IMR-90 (cell line): ENCODE measurements around the gene ADAM33. TPM values are rescaled to one million over a fixed set of nuclear protein-coding genes. Genes with fewer than 3 reads are reported as not detected.

Experiments used
- ATAC-seq: fragments of 200-7000 bp; cut with Tn5 transposase; 2 replicates; pipeline ENCODE4 v1.9.1; 2020; ENCODE audit warnings: low read depth, mild to moderate bottlenecking, moderate library complexity
- BruUV-seq: library from RNA; stranded (reverse); fragments of 400-500 nt; replicated peaks from 2 replicates; lab custom pipeline; 2021; lab: Mats Ljungman, UMichigan
- CTCF ChIA-PET: fragments of 300-600 bp; formaldehyde crosslinking; extraction: SDS; loops from one replicate; lab custom pipeline; 2021; ENCODE audit warnings: antibody characterized with exemption; lab: Yijun Ruan, JAX
- POLR2A ChIA-PET: fragments of 300-600 bp; sonication (Branson Sonifier 250); formaldehyde crosslinking; loops from one replicate; lab custom pipeline; 2022; ENCODE audit warnings: antibody characterized with exemption; ENCODE audit not compliant: unreplicated experiment; lab: Charles Lee
- DNase-seq: peaks from one replicate; pipeline ENCODE4 v3.0.0; 2013
- H2AFZ ChIP-seq: replicated peaks from 2 replicates; pipeline ENCODE3; 2013; ENCODE audit warnings: low read length, mild to moderate bottlenecking; ENCODE audit not compliant: poor library complexity
- H2AK5ac ChIP-seq: 2 replicates; pipeline ENCODE4 v1.6.1; 2013; ENCODE audit warnings: low read depth, low read length, inconsistent platforms
- H2AK9ac ChIP-seq: replicated peaks from 2 replicates; pipeline ENCODE3; 2013; ENCODE audit warnings: mild to moderate bottlenecking, low read depth, low read length, moderate library complexity; ENCODE audit not compliant: poor library complexity
- H2BK120ac ChIP-seq: 2 replicates; pipeline ENCODE4 v1.6.1; 2013; ENCODE audit warnings: low read depth, low read length, inconsistent platforms
- H2BK15ac ChIP-seq: 3 replicates; pipeline ENCODE4 v1.6.1; 2013; ENCODE audit warnings: low read depth, low read length, inconsistent platforms
- H2BK20ac ChIP-seq: 2 replicates; pipeline ENCODE4 v1.6.1; 2013; ENCODE audit warnings: low read depth, mild to moderate bottlenecking, inconsistent platforms, low read length, moderate library complexity
- H2BK5ac ChIP-seq: 2 replicates; pipeline ENCODE4 v1.6.1; 2013; ENCODE audit warnings: mild to moderate bottlenecking, low read depth, low read length, inconsistent platforms; ENCODE audit not compliant: poor library complexity, severe bottlenecking
- H3K14ac ChIP-seq: replicated peaks from 2 replicates; pipeline ENCODE4 v1.6.1; 2013; ENCODE audit warnings: low read depth, low read length, inconsistent platforms
- H3K18ac ChIP-seq: 2 replicates; pipeline ENCODE4 v1.6.1; 2013; ENCODE audit warnings: low read depth, low read length, control low read depth
- H3K23ac ChIP-seq: 2 replicates; pipeline ENCODE4 v1.6.1; 2013; ENCODE audit warnings: low read depth, low read length, inconsistent platforms
- H3K27ac ChIP-seq: 2 replicates; pipeline ENCODE4 v1.5.1; 2013; ENCODE audit warnings: mild to moderate bottlenecking, control low read depth, low read length; ENCODE audit not compliant: insufficient read depth
- H3K27me3 ChIP-seq: 2 replicates; pipeline ENCODE4 v1.6.1; 2013; ENCODE audit warnings: low read length; ENCODE audit not compliant: control insufficient read depth, insufficient read depth
- H3K36me3 ChIP-seq: 2 replicates; pipeline ENCODE4 v1.6.1; 2013; ENCODE audit warnings: low read length, mixed read lengths; ENCODE audit not compliant: control insufficient read depth, insufficient read depth
- H3K4ac ChIP-seq: 2 replicates; pipeline ENCODE4 v1.6.1; 2013; ENCODE audit warnings: low read depth, low read length, inconsistent platforms
- H3K4me1 ChIP-seq: 2 replicates; pipeline ENCODE4 v1.6.1; 2013; ENCODE audit warnings: low read length, mixed read lengths; ENCODE audit not compliant: control insufficient read depth, insufficient read depth
- H3K4me2 ChIP-seq: 2 replicates; pipeline ENCODE4 v1.6.1; 2013; ENCODE audit warnings: low read depth, mild to moderate bottlenecking, control low read depth, low read length, moderate library complexity
- H3K4me3 ChIP-seq: 2 replicates; pipeline ENCODE4 v1.5.1; 2013; ENCODE audit warnings: low read depth, mild to moderate bottlenecking, control low read depth, low read length, moderate library complexity; ENCODE audit not compliant: insufficient read depth
- H3K56ac ChIP-seq: 2 replicates; pipeline ENCODE4 v1.6.1; 2013; ENCODE audit warnings: low read length, inconsistent platforms; ENCODE audit not compliant: insufficient read depth; ENCODE audit errors: extremely low read depth
- H3K79me1 ChIP-seq, 2 experiments: 2 replicates each; pipeline ENCODE4 v1.6.1; 2013; ENCODE audit warnings: low read length in 2 of 2, inconsistent platforms in 1 of 2, low read depth in 1 of 2
- H3K9ac ChIP-seq: 2 replicates; pipeline ENCODE4 v1.6.1; 2013; ENCODE audit warnings: low read depth, low read length, control low read depth
- H3K9me1 ChIP-seq: 2 replicates; pipeline ENCODE4 v1.6.1; 2013; ENCODE audit warnings: low read length, inconsistent platforms; ENCODE audit not compliant: insufficient read depth
- H3K9me3 ChIP-seq: 2 replicates; pipeline ENCODE4 v1.6.1; 2013; ENCODE audit warnings: low read length; ENCODE audit not compliant: control insufficient read depth, insufficient read depth
- H4K20me1 ChIP-seq: 2 replicates; pipeline ENCODE4 v1.6.1; 2013; ENCODE audit warnings: low read length, inconsistent platforms; ENCODE audit not compliant: insufficient read depth
- H4K5ac ChIP-seq: 2 replicates; pipeline ENCODE4 v1.6.1; 2013; ENCODE audit warnings: mild to moderate bottlenecking, low read depth, low read length, control low read depth
- H4K8ac ChIP-seq, 2 experiments: 2 replicates each; pipeline ENCODE4 v1.6.1; 2013; ENCODE audit warnings: low read depth in 2 of 2, low read length in 2 of 2, control low read depth in 1 of 2, inconsistent platforms in 1 of 2
- H4K91ac ChIP-seq: 2 replicates; pipeline ENCODE4 v1.6.1; 2013; ENCODE audit warnings: low read depth, low read length, inconsistent platforms; ENCODE audit not compliant: insufficient read depth
- BHLHE40 ChIP-seq: fragments of 150-350 bp; IDR thresholded peaks from 2 replicates; pipeline ENCODE4 v1.6.1; 2016; ENCODE audit warnings: mild to moderate bottlenecking, low read depth, low read length
- CEBPB ChIP-seq: IDR thresholded peaks from 2 replicates; pipeline ENCODE4 v1.6.1; 2012; ENCODE audit warnings: low read depth, low read length, improper control_type of control experiment
- CHD1 ChIP-seq: IDR thresholded peaks from 2 replicates; pipeline ENCODE4 v1.6.1; 2012; ENCODE audit warnings: low read depth, low read length, improper control_type of control experiment
- CTCF ChIP-seq: conservative IDR thresholded peaks from 2 replicates; pipeline ENCODE4 v1.5.1; 2012; ENCODE audit warnings: mild to moderate bottlenecking, low read depth, low read length, improper control_type of control experiment
- ELK1 ChIP-seq: fragments of 150-350 bp; IDR thresholded peaks from 2 replicates; pipeline ENCODE4 v1.6.1; 2016; ENCODE audit warnings: low read depth, mild to moderate bottlenecking, low read length, moderate library complexity, borderline replicate concordance
- MAFK ChIP-seq: IDR thresholded peaks from 2 replicates; pipeline ENCODE4 v1.6.1; 2012; ENCODE audit warnings: low read depth, low read length, improper control_type of control experiment
- MAZ ChIP-seq: IDR thresholded peaks from 2 replicates; pipeline ENCODE4 v1.6.1; 2012; ENCODE audit warnings: low read depth, mild to moderate bottlenecking, low read length, improper control_type of control experiment, moderate library complexity, borderline replicate concordance
- MXI1 ChIP-seq: IDR thresholded peaks from 2 replicates; pipeline ENCODE4 v1.6.1; 2012; ENCODE audit warnings: low read depth, mild to moderate bottlenecking, low read length, moderate library complexity, borderline replicate concordance
- NFE2L2 ChIP-seq: fragments of 150-350 bp; IDR thresholded peaks from 2 replicates; pipeline ENCODE4 v1.6.1; 2016; ENCODE audit warnings: low read depth, mild to moderate bottlenecking, low read length
- POLR2A ChIP-seq: IDR thresholded peaks from 2 replicates; pipeline ENCODE4 v1.6.1; 2012; ENCODE audit warnings: mild to moderate bottlenecking, low read depth, low read length
- RAD21 ChIP-seq: IDR thresholded peaks from 2 replicates; pipeline ENCODE4 v1.6.1; 2012; ENCODE audit warnings: low read length, improper control_type of control experiment
- RCOR1 ChIP-seq: IDR thresholded peaks from 2 replicates; pipeline ENCODE4 v1.6.1; 2012; ENCODE audit warnings: mild to moderate bottlenecking, low read length, improper control_type of control experiment; ENCODE audit not compliant: insufficient replicate concordance
- RFX5 ChIP-seq: IDR thresholded peaks from 2 replicates; pipeline ENCODE4 v1.8.0; 2012; ENCODE audit warnings: low read depth, mild to moderate bottlenecking, low read length, moderate library complexity
- SMC3 ChIP-seq: fragments of 150-350 bp; IDR thresholded peaks from 2 replicates; pipeline ENCODE4 v1.6.1; 2016; ENCODE audit warnings: low read depth, mild to moderate bottlenecking, antibody characterized with exemption, low read length, moderate library complexity
- WGBS, 2 experiments: methylation state at CpG; one replicate each; pipeline versions ENCODE4 v1.1.5 to v1.1.7; 2013; ENCODE audit warnings: missing lambda C conversion rate in 2 of 2; ENCODE audit not compliant: insufficient read length in 1 of 2; ENCODE audit errors: extremely low coverage in 2 of 2; 5-methylcytosine and 5-hydroxymethylcytosine counted together
- dilution Hi-C: fragments of 300-500 bp; cut with HindIII; formaldehyde crosslinking; loops from one replicate; pipeline ENCODE4 v1.14.3; 2018; ENCODE audit warnings: low sequenced_read_pairs; ENCODE audit not compliant: unreplicated experiment
- in situ Hi-C: fragments of 300-500 bp; cut with MboI; formaldehyde crosslinking; loops from 3 replicates; pipeline ENCODE4 v1.14.3; 2019; ENCODE audit warnings: low sequenced_read_pairs, inconsistent platforms, mixed read lengths
- intact Hi-C: fragments of 100-400 bp; cut with micrococcal nuclease; formaldehyde crosslinking; loops from 2 replicates; pipeline ENCODE4 v1.10.0; 2022
- polyA plus RNA-seq, 3 experiments: library from polyadenylated mRNA; depleted of rRNA; stranded (reverse); fragments of >200 nt; gene quantifications; 2 replicates each; pipeline ENCODE4 v1.2.3, GENCODE V29; 2012; ENCODE audit warnings: low replicate concordance in 1 of 3
- total RNA-seq: library from RNA; depleted of rRNA; stranded (reverse); fragments of >200 nt; gene quantifications from 2 replicates; pipeline ENCODE4 v1.2.3, GENCODE V29; 2012

ADAM33 gene
- total and polyA plus RNA-seq, 2 of the 4 experiments (the other 2 are of a cell fraction) = 0.18 to 1.7 TPM

- 53% methylated on average over 10 of the region's 15 CpGs; no CpG with 5 or more reads in 1 of the 2 experiments for WGBS, 2 experiments
- no peak overlapping the region for H2BK15ac ChIP-seq
- no peak overlapping the region for H2AK5ac ChIP-seq
- no peak overlapping the region for H4K5ac ChIP-seq
- DNase-seq = no peak
- CTCF ChIA-PET = interaction anchor here (0.6 kb wide), 2 partner anchors 43 to 301 kb away, joined by 3 read pairs; no protein-coding TSS in a partner anchor
- no peak overlapping the region for H3K56ac ChIP-seq
- intact Hi-C loops = no loop called here
- no peak overlapping the region for H3K4ac ChIP-seq
- no peak overlapping the region for H3K4me2 ChIP-seq
- in situ Hi-C loops = no loop called here
- peaks cover 34% of the 10 kb centered on the region; the same call in 1 of the 2 replicates for H3K27me3 ChIP-seq
- no peaks in the 10 kb centered on the region for H3K9me1 ChIP-seq
- H3K9me3 ChIP-seq = peaks cover 4% of the 10 kb centered on the region; the same call in 1 of the 2 replicates
- TF ChIP-seq SMC3 = no peak
- no peak for TF ChIP-seq MXI1
- TF ChIP-seq MAFK = no peak
- TF ChIP-seq MAZ = no peak
- TF ChIP-seq CHD1 = no peak
- no peak for TF ChIP-seq RFX5
- no peak for TF ChIP-seq CTCF
- TF ChIP-seq CEBPB = no peak
- no peak for TF ChIP-seq POLR2A
- no peak for TF ChIP-seq NFE2L2
- no peak for TF ChIP-seq BHLHE40
- TF ChIP-seq RCOR1 = no peak
- no peak for TF ChIP-seq ELK1
- TF ChIP-seq RAD21 = no peak
- H3K27ac ChIP-seq = no peak overlapping the region
- no peak overlapping the region for H2BK20ac ChIP-seq
- POLR2A ChIA-PET = no interaction called here
- H2BK5ac ChIP-seq = no peak overlapping the region
- H4K20me1 ChIP-seq = no peaks in the 10 kb centered on the region
- ATAC-seq = no peak
- H2BK120ac ChIP-seq = no peak overlapping the region
- H2AFZ ChIP-seq = no peak overlapping the region
- no peaks in the 10 kb centered on the region for H3K79me1 ChIP-seq
- no peak overlapping the region for H3K9ac ChIP-seq
- no TSS peak for BruUV-seq
- H3K4me1 ChIP-seq = no peaks in the 10 kb centered on the region
- no peak overlapping the region for H4K8ac ChIP-seq
- no peaks in the 10 kb centered on the region for H3K36me3 ChIP-seq
- no peak overlapping the region for H3K14ac ChIP-seq
- dilution Hi-C loops = no loop called here
- no peak overlapping the region for H3K23ac ChIP-seq
- no peak overlapping the region for H3K18ac ChIP-seq
- no peak overlapping the region for H4K91ac ChIP-seq
- no peak overlapping the region for H2AK9ac ChIP-seq
- no peak overlapping the region for H3K4me3 ChIP-seq
Observed at GRCh38 chr20:3696745-3697587, 15.2 kb upstream of the ADAM33 start.
